GM23338 (cell line): ENCODE measurements around the gene IRF3. TPM values are rescaled to one million over a fixed set of nuclear protein-coding genes. Genes with fewer than 3 reads are reported as not detected.

ENCODE experiments used
- ATAC-seq: fragments of 200-7000 bp; cut with Tn5 transposase; 3 replicates; pipeline ENCODE4 v1.9.1; 2020
- DNase-seq: peaks from one replicate; pipeline ENCODE4 v3.0.0-alpha.2; 2015; ENCODE audit warnings: low spot score
- H2AFZ ChIP-seq: fragments of 200-600 bp; sonication (generic); 2 replicates; pipeline ENCODE4 v1.8.0; 2016; ENCODE audit warnings: antibody characterized with exemption, mild to moderate bottlenecking, moderate library complexity
- H3F3A ChIP-seq: fragments of 200-600 bp; sonication (generic); replicated peaks from 2 replicates; pipeline ENCODE4 v1.8.0; 2017; ENCODE audit warnings: antibody characterized with exemption, mixed run types, low read depth
- H3K27ac ChIP-seq: fragments of 200-600 bp; sonication (generic); 2 replicates; pipeline ENCODE4 v1.6.1; 2016; ENCODE audit warnings: low read depth
- H3K27me3 ChIP-seq: fragments of 200-600 bp; sonication (generic); 2 replicates; pipeline ENCODE4 v1.8.0; 2016; ENCODE audit warnings: mild to moderate bottlenecking, mixed run types, moderate library complexity; ENCODE audit not compliant: insufficient read depth
- H3K36me3 ChIP-seq: fragments of 200-600 bp; sonication (generic); 2 replicates; pipeline ENCODE4 v1.8.0; 2016; ENCODE audit warnings: mild to moderate bottlenecking; ENCODE audit not compliant: insufficient read depth
- H3K4me1 ChIP-seq: fragments of 200-600 bp; sonication (generic); 2 replicates; pipeline ENCODE4 v1.8.0; 2016; ENCODE audit warnings: mild to moderate bottlenecking, moderate library complexity; ENCODE audit not compliant: insufficient read depth
- H3K4me2 ChIP-seq: fragments of 200-600 bp; sonication (generic); 2 replicates; pipeline ENCODE4 v1.7.1; 2017; ENCODE audit warnings: mixed run types
- H3K4me3 ChIP-seq: fragments of 200-600 bp; sonication (generic); 2 replicates; pipeline ENCODE4 v1.6.1; 2016; ENCODE audit warnings: mixed run types
- H3K79me2 ChIP-seq: fragments of 200-600 bp; sonication (generic); replicated peaks from 2 replicates; pipeline ENCODE4 v1.8.0; 2017; ENCODE audit warnings: mild to moderate bottlenecking; ENCODE audit not compliant: insufficient read depth
- H3K9me2 ChIP-seq: fragments of 200-600 bp; sonication (generic); 2 replicates; pipeline ENCODE4 v1.8.0; 2017; ENCODE audit not compliant: insufficient read depth
- H4K20me1 ChIP-seq: fragments of 200-600 bp; sonication (generic); replicated peaks from 2 replicates; pipeline ENCODE4 v1.8.0; 2017; ENCODE audit warnings: mild to moderate bottlenecking; ENCODE audit not compliant: insufficient read depth
- H3K27ac Mint-ChIP-seq: 2 replicates; pipeline ENCODE4 v1.8.0; 2020; ENCODE audit warnings: inconsistent platforms, mild to moderate bottlenecking, moderate library complexity, mixed read lengths
- H3K27me3 Mint-ChIP-seq: 3 replicates; pipeline ENCODE4 v1.8.0; 2022; ENCODE audit warnings: low read depth, mild to moderate bottlenecking, moderate library complexity, mixed read lengths, inconsistent platforms; ENCODE audit not compliant: insufficient read depth, poor library complexity
- H3K36me3 Mint-ChIP-seq: 3 replicates; pipeline ENCODE4 v1.8.0; 2021; ENCODE audit warnings: low read depth, mild to moderate bottlenecking, inconsistent platforms, moderate library complexity, mixed read lengths
- H3K4me1 Mint-ChIP-seq: 3 replicates; pipeline ENCODE4 v1.8.0; 2020; ENCODE audit warnings: mild to moderate bottlenecking, inconsistent platforms, mixed read lengths
- H3K4me3 Mint-ChIP-seq: 3 replicates; pipeline ENCODE4 v1.8.0; 2021; ENCODE audit warnings: moderate library complexity, mild to moderate bottlenecking, inconsistent platforms, mixed read lengths
- H3K9me3 Mint-ChIP-seq: 3 replicates; pipeline ENCODE4 v1.8.0; 2020; ENCODE audit warnings: moderate library complexity, mild to moderate bottlenecking, inconsistent platforms, mixed read lengths
- CREB1 ChIP-seq: fragments of 250-450 bp; sonication (Bioruptor Pico); IDR thresholded peaks from 2 replicates; pipeline ENCODE4 v1.5.0; 2020; ENCODE audit warnings: low read depth, mild to moderate bottlenecking, moderate library complexity
- CTCF ChIP-seq, 2 experiments: fragments of 200-600 bp in 1 of 2; sonication (generic) in 1 of 2; conservative IDR thresholded peaks; 2 replicates each; pipeline versions ENCODE4 v1.5.1 to v1.6.1; 2016 to 2017; ENCODE audit warnings: antibody characterized with exemption in 2 of 2, low read depth in 2 of 2, mild to moderate bottlenecking in 2 of 2, moderate library complexity in 1 of 2
- ETS1 ChIP-seq: IDR thresholded peaks from 2 replicates; pipeline ENCODE4 v1.6.1; 2016; ENCODE audit warnings: antibody characterized with exemption
- EZH2 ChIP-seq: fragments of 200-600 bp; sonication (generic); IDR thresholded peaks from one replicate; pipeline ENCODE4 v1.8.0; 2017; ENCODE audit warnings: antibody characterized with exemption, mild to moderate bottlenecking, low read depth; ENCODE audit not compliant: unreplicated experiment
- EZH2phosphoT487 ChIP-seq: fragments of 200-600 bp; sonication (generic); IDR thresholded peaks from one replicate; pipeline ENCODE4 v1.8.1; 2018; ENCODE audit warnings: antibody characterized with exemption; ENCODE audit not compliant: unreplicated experiment
- JUNB ChIP-seq: IDR thresholded peaks from one replicate; pipeline ENCODE4 v1.6.1; 2016; ENCODE audit warnings: antibody characterized with exemption; ENCODE audit not compliant: unreplicated experiment
- NANOG ChIP-seq: IDR thresholded peaks from 2 replicates; pipeline ENCODE4 v1.6.1; 2016; ENCODE audit warnings: antibody characterized with exemption, borderline replicate concordance
- POLR2AphosphoS5 ChIP-seq: IDR thresholded peaks from 2 replicates; pipeline ENCODE4 v1.6.1; 2016; ENCODE audit warnings: antibody characterized with exemption, low read depth
- REST ChIP-seq: IDR thresholded peaks from one replicate; pipeline ENCODE4 v1.6.1; 2018; ENCODE audit warnings: antibody characterized with exemption; ENCODE audit not compliant: unreplicated experiment
- STAT1 ChIP-seq: IDR thresholded peaks from one replicate; pipeline ENCODE4 v1.6.1; 2016; ENCODE audit warnings: antibody characterized with exemption; ENCODE audit not compliant: unreplicated experiment
- ZNF114 ChIP-seq: fragments of 250-450 bp; sonication (Bioruptor Pico); IDR thresholded peaks from 2 replicates; pipeline ENCODE4 v1.5.0; 2020; ENCODE audit warnings: mild to moderate bottlenecking, moderate library complexity
- ZNF331 ChIP-seq: fragments of 250-450 bp; sonication (Bioruptor Pico); IDR thresholded peaks from 2 replicates; pipeline ENCODE4 v1.5.0; 2020; ENCODE audit warnings: low read depth, mild to moderate bottlenecking, moderate library complexity
- polyA plus RNA-seq: library from polyadenylated mRNA; unstranded; fragments of >200 nt; fragmentation: Nextera tagmentation; extraction: Ambion mirVana; gene quantifications from 2 replicates; pipeline ENCODE4 v1.2.1, GENCODE V29; 2016
- total RNA-seq: library from RNA; depleted of rRNA; stranded (reverse); fragments of >200 nt; shearing (Covaris generic); gene quantifications from 2 replicates; pipeline ENCODE4 v1.2.3, GENCODE V29; 2014

Gene IRF3
- total and polyA plus RNA-seq, 2 experiments from 2014 or later: 57.4 to 164 TPM

- Mint-ChIP-seq H3K36me3 (peaks cover 35% of the 10 kb centered on the region), H3K9me3 (no peaks in the 10 kb centered on the region), H3K27me3 (peaks cover 9% of the 10 kb centered on the region), H3K27ac (no peak overlapping the region), H3K4me1 (no peaks in the 10 kb centered on the region), H3K4me3 (no peak overlapping the region)
- no peak overlapping the region for H3K4me3 ChIP-seq
- ATAC-seq: peak; percentile 63
- H2AFZ ChIP-seq: no peak overlapping the region
- no peaks in the 10 kb centered on the region for H3K9me2 ChIP-seq
- H3K4me2 ChIP-seq: no peak overlapping the region
- no peak overlapping the region; the same call in 1 of the 2 replicates for H3K27ac ChIP-seq
- H3F3A ChIP-seq: no peaks in the 10 kb centered on the region
- H3K27me3 ChIP-seq: no peaks in the 10 kb centered on the region
- H3K79me2 ChIP-seq: no peaks in the 10 kb centered on the region
- no peak for TF ChIP-seq JUNB
- peaks cover 3% of the 10 kb centered on the region; the same call in 1 of the 2 replicates for H3K36me3 ChIP-seq
- DNase-seq: peak; percentile 34
- H3K4me1 ChIP-seq: no peaks in the 10 kb centered on the region
- H4K20me1 ChIP-seq: no peaks in the 10 kb centered on the region
Observed at GRCh38 chr19:49701271-49701786, 35.7 kb upstream of the IRF3 start.

GRCh38 chr19:49700563-49700962 lies 34.9 kb upstream of the IRF3 start:
- Histone ChIP-seq H3F3A (no peaks in the 10 kb centered on the region), H2AFZ (no peak overlapping the region), H3K4me1 (no peaks in the 10 kb centered on the region), H3K9me2 (no peaks in the 10 kb centered on the region), H3K27me3 (no peaks in the 10 kb centered on the region), H3K79me2 (no peaks in the 10 kb centered on the region), H3K27ac (no peak overlapping the region), H4K20me1 (no peaks in the 10 kb centered on the region), H3K4me2 (no peak overlapping the region), H3K4me3 (no peak overlapping the region), H3K36me3 (peaks cover 3% of the 10 kb centered on the region; the same call in 1 of the 2 replicates)
- peaks cover 9% of the 10 kb centered on the region for H3K27me3 Mint-ChIP-seq
- no peak for DNase-seq
- ATAC-seq: peak; percentile 41
- no peak overlapping the region for H3K27ac Mint-ChIP-seq
- no peaks in the 10 kb centered on the region for H3K4me1 Mint-ChIP-seq
- H3K4me3 Mint-ChIP-seq: no peak overlapping the region
- H3K9me3 Mint-ChIP-seq: no peaks in the 10 kb centered on the region
- H3K36me3 Mint-ChIP-seq: peaks cover 31% of the 10 kb centered on the region
- no peak for TF ChIP-seq ETS1
- TF ChIP-seq EZH2: no peak
- no peak for TF ChIP-seq NANOG
- TF ChIP-seq ZNF331 (CRISPR knock-in tag): no peak
- no peak for TF ChIP-seq REST
- no peak for TF ChIP-seq POLR2AphosphoS5
- TF ChIP-seq CREB1 (CRISPR knock-in tag): no peak
- no peak for TF ChIP-seq EZH2phosphoT487
- no peak for TF ChIP-seq JUNB
- TF ChIP-seq CTCF (conservative IDR thresholded peaks at IDR 0.05; ENCODE audit: low read depth in 2 of 2): no peak
- TF ChIP-seq ZNF114 (CRISPR knock-in tag): no peak
- TF ChIP-seq STAT1: no peak
